Activated naive CD4-positive, alpha-beta T cell treated with anti-CD3 and anti-CD28 coated beads, Interleukin-2, amount 10 ng/mL, durations not matched to agents 5 hours and 36 hours (primary cell): ENCODE data around the gene NPTX2. TPM values are rescaled to one million over a fixed set of nuclear protein-coding genes. Genes with fewer than 3 reads are reported as not detected.

ENCODE experiments used
- total RNA-seq, 2 experiments: library from RNA; stranded (reverse); gene quantifications; one replicate each; pipeline ENCODE4 v1.2.3, GENCODE V29; 2021

The NPTX2 gene
- total RNA-seq = not detected

GRCh38 chr7:98617051-98617959, at the start of gene NPTX2:
NPTX2 (plus strand) TSS chr7:98617285; CDS start chr7:98617462, 177 bp downstream.

Other genes with a start within 250 kb of the NPTX2 start
- gene BAIAP2L1, start 216.2 kb upstream of the NPTX2 start, total RNA-seq = 1 to 10 TPM in 1 of 2 experiments, under 1 TPM in 1; 0.81 to 1.5 TPM